DMS79 (cell line): Measurements from ENCODE around the gene TNFAIP8L3.
"Not testable (repeated sequence)": the region's sequence is repeated elsewhere in the genome, so short reads cannot be mapped to it uniquely, and the experiment has no call there.

ENCODE experiments used
- DNase-seq: peaks from one replicate; lab custom pipeline; 2025; lab: John Stamatoyannopoulos, UW

The TNFAIP8L3 gene

GRCh38 chr15:51094606-51095569 is at the start of gene TNFAIP8L3:
Gene TNFAIP8L3 (minus strand): TSS chr15:51094906. CDS start chr15:51094595, 311 bp downstream.
- DNase-seq: no peak

GRCh38 chr15:51144021-51144532 is 49.4 kb upstream of the TNFAIP8L3 start:
- DNase-seq: no peak

- DNase-seq: not testable (repeated sequence)
Observed at GRCh38 chr15:51140347-51140746, 45.6 kb upstream of the TNFAIP8L3 start.

GRCh38 chr15:51139091-51139490 is 44.4 kb upstream of the TNFAIP8L3 start:
- no peak for DNase-seq

- no peak for DNase-seq
Observed at GRCh38 chr15:51137880-51138430, 43.2 kb upstream of the TNFAIP8L3 start.

GRCh38 chr15:51137024-51137423 is 42.3 kb upstream of the TNFAIP8L3 start:
- no peak for DNase-seq

GRCh38 chr15:51135276-51135675 is 40.6 kb upstream of the TNFAIP8L3 start:
- no peak for DNase-seq

- no peak for DNase-seq
Observed at GRCh38 chr15:51134416-51135199, 39.9 kb upstream of the TNFAIP8L3 start.

- DNase-seq: no peak
Observed at GRCh38 chr15:51133140-51133765, 38.5 kb upstream of the TNFAIP8L3 start.

- DNase-seq: no peak
Observed at GRCh38 chr15:51132384-51133139, 37.9 kb upstream of the TNFAIP8L3 start.

- no peak for DNase-seq
Observed at GRCh38 chr15:51131596-51132290, 37.0 kb upstream of the TNFAIP8L3 start.

- DNase-seq: no peak
Observed at GRCh38 chr15:51130344-51130743, 35.6 kb upstream of the TNFAIP8L3 start.

- no peak for DNase-seq
Observed at GRCh38 chr15:51129535-51130188, 35.0 kb upstream of the TNFAIP8L3 start.

- DNase-seq: no peak
Observed at GRCh38 chr15:51128701-51129100, 34.0 kb upstream of the TNFAIP8L3 start.

GRCh38 chr15:51126842-51127241 is 32.1 kb upstream of the TNFAIP8L3 start:
- DNase-seq: no peak

GRCh38 chr15:51123002-51123401 is 28.3 kb upstream of the TNFAIP8L3 start:
- DNase-seq: not testable (repeated sequence)

- DNase-seq: no peak
Observed at GRCh38 chr15:51121631-51122225, 27.0 kb upstream of the TNFAIP8L3 start.

- DNase-seq: no peak
Observed at GRCh38 chr15:51121118-51121517, 26.4 kb upstream of the TNFAIP8L3 start.

GRCh38 chr15:51119120-51119519 is 24.4 kb upstream of the TNFAIP8L3 start:
- no peak for DNase-seq
